WTC11 (cell line): ENCODE data around the gene MID1. TPM values are rescaled to one million over a fixed set of nuclear protein-coding genes. Genes with fewer than 3 reads are reported as not detected.

ENCODE experiments used
- ATAC-seq: fragments of 200-7000 bp; cut with Tn5 transposase; 2 replicates; pipeline ENCODE4 v1.10.0; 2021; ENCODE audit warnings: mild to moderate bottlenecking, moderate library complexity
- CTCF ChIA-PET: fragments of 300-600 bp; sonication (Branson Sonifier 250); formaldehyde crosslinking; loops from one replicate; lab custom pipeline; 2021; ENCODE audit warnings: antibody characterized with exemption; lab: Charles Lee
- POLR2A ChIA-PET: fragments of 350-600 bp; sonication (Branson Sonifier 250); formaldehyde crosslinking; loops from one replicate; lab custom pipeline; 2021; ENCODE audit warnings: antibody characterized with exemption; lab: Charles Lee
- DNase-seq: peaks from one replicate; pipeline ENCODE4 v3.0.0; 2021; ENCODE audit warnings: low spot score
- H3K27ac Mint-ChIP-seq: 2 replicates; pipeline ENCODE4 v1.8.0; 2021; ENCODE audit warnings: mixed read lengths
- H3K27me3 Mint-ChIP-seq: 2 replicates; pipeline ENCODE4 v1.8.0; 2021; ENCODE audit warnings: low read depth, mild to moderate bottlenecking, moderate library complexity, mixed read lengths
- H3K36me3 Mint-ChIP-seq: 2 replicates; pipeline ENCODE4 v1.8.0; 2021; ENCODE audit warnings: mixed read lengths
- H3K4me1 Mint-ChIP-seq: 2 replicates; pipeline ENCODE4 v1.8.0; 2022; ENCODE audit warnings: mixed read lengths
- H3K4me3 Mint-ChIP-seq: 2 replicates; pipeline ENCODE4 v1.8.0; 2021; ENCODE audit warnings: mild to moderate bottlenecking, moderate library complexity, mixed read lengths
- H3K9me3 Mint-ChIP-seq: 2 replicates; pipeline ENCODE4 v1.8.0; 2021; ENCODE audit warnings: mixed read lengths
- AFF4 ChIP-seq: sonication (generic); formaldehyde crosslinking; IDR thresholded peaks from 2 replicates; pipeline ENCODE4 v1.8.1; 2023; ENCODE audit warnings: mild to moderate bottlenecking, missing genetic modification reagents, borderline replicate concordance
- CDX4 ChIP-seq: fragments of 250-450 bp; sonication (Bioruptor Pico); IDR thresholded peaks from 2 replicates; pipeline ENCODE4 v1.9.0; 2021; ENCODE audit warnings: moderate library complexity, mild to moderate bottlenecking, inconsistent platforms, borderline replicate concordance
- CREM ChIP-seq: sonication (generic); formaldehyde crosslinking; IDR thresholded peaks from 2 replicates; pipeline ENCODE4 v1.8.1; 2022; ENCODE audit warnings: mild to moderate bottlenecking, missing genetic modification reagents, moderate library complexity
- E2F4 ChIP-seq: sonication (generic); formaldehyde crosslinking; IDR thresholded peaks from 2 replicates; pipeline ENCODE4 v1.8.1; 2022; ENCODE audit warnings: low read depth, mild to moderate bottlenecking, moderate library complexity, missing genetic modification reagents, borderline replicate concordance
- E2F5 ChIP-seq: sonication (generic); formaldehyde crosslinking; IDR thresholded peaks from 2 replicates; pipeline ENCODE4 v1.8.1; 2022; ENCODE audit warnings: mild to moderate bottlenecking, moderate library complexity, missing genetic modification reagents
- IRF1 ChIP-seq: sonication (generic); formaldehyde crosslinking; IDR thresholded peaks from 2 replicates; pipeline ENCODE4 v1.8.0; 2023; ENCODE audit warnings: missing genetic modification reagents
- MYBL2 ChIP-seq: sonication (generic); formaldehyde crosslinking; IDR thresholded peaks from 2 replicates; pipeline ENCODE4 v1.8.1; 2023; ENCODE audit warnings: mild to moderate bottlenecking, moderate library complexity, missing genetic modification reagents
- SMAD3 ChIP-seq: sonication (generic); formaldehyde crosslinking; IDR thresholded peaks from 2 replicates; pipeline ENCODE4 v1.8.0; 2022; ENCODE audit warnings: missing genetic modification reagents, mild to moderate bottlenecking, borderline replicate concordance
- SP1 ChIP-seq: sonication (generic); formaldehyde crosslinking; conservative IDR thresholded peaks from 2 replicates; pipeline ENCODE4 v1.8.1; 2022; ENCODE audit warnings: missing genetic modification reagents
- ZNF121 ChIP-seq: sonication (generic); formaldehyde crosslinking; IDR thresholded peaks from 2 replicates; pipeline ENCODE4 v1.8.0; 2023; ENCODE audit warnings: missing genetic modification reagents
- ZNF263 ChIP-seq: sonication (generic); formaldehyde crosslinking; IDR thresholded peaks from 2 replicates; pipeline ENCODE4 v1.8.1; 2022; ENCODE audit warnings: low read depth, mild to moderate bottlenecking, moderate library complexity, missing genetic modification reagents
- ZNF423 ChIP-seq: fragments of 250-450 bp; sonication (Bioruptor Pico); IDR thresholded peaks from 2 replicates; pipeline ENCODE4 v2.1.2; 2022; ENCODE audit warnings: mild to moderate bottlenecking, moderate library complexity
- ZNF425 ChIP-seq: fragments of 250-450 bp; sonication (Bioruptor Pico); conservative IDR thresholded peaks from 2 replicates; pipeline ENCODE4 v1.9.0; 2021; ENCODE audit warnings: mild to moderate bottlenecking
- ZNF512 ChIP-seq: sonication (generic); formaldehyde crosslinking; IDR thresholded peaks from 2 replicates; pipeline ENCODE4 v1.8.1; 2022; ENCODE audit warnings: missing genetic modification reagents, borderline replicate concordance
- ZNF532 ChIP-seq: fragments of 250-450 bp; sonication (Bioruptor Pico); IDR thresholded peaks from 2 replicates; pipeline ENCODE4 v1.9.0; 2021; ENCODE audit warnings: mild to moderate bottlenecking, borderline replicate concordance
- ZSCAN18 ChIP-seq: fragments of 250-450 bp; sonication (Bioruptor Pico); IDR thresholded peaks from 2 replicates; pipeline ENCODE4 v2.1.2; 2022; ENCODE audit warnings: mild to moderate bottlenecking, moderate library complexity
- total RNA-seq: library from RNA; stranded (reverse); gene quantifications from 3 replicates; pipeline ENCODE4 v1.2.3, GENCODE V29; 2021

MID1 gene
- total RNA-seq, 1 experiment from 2014 or later, result 52.2 TPM

- TF ChIP-seq ZSCAN18 (CRISPR knock-in tag), result no peak
- no peak for TF ChIP-seq ZNF425 (CRISPR knock-in tag)
- no peak for TF ChIP-seq MYBL2 (CRISPR knock-in tag)
- no peak for TF ChIP-seq ZNF512 (CRISPR knock-in tag)
- no peak for TF ChIP-seq SP1 (CRISPR knock-in tag)
- TF ChIP-seq CDX4 (CRISPR knock-in tag), result no peak
- no peak for TF ChIP-seq IRF1 (CRISPR knock-in tag)
- TF ChIP-seq ZNF423, result no peak
- no peak for TF ChIP-seq AFF4 (CRISPR knock-in tag)
Observed at GRCh38 chrX:10477525-10477924, 142.9 kb downstream of the MID1 start (continued).

GRCh38 chrX:10474913-10475568 is 145.3 kb downstream of the MID1 start:
- no peak overlapping the region for H3K27ac Mint-ChIP-seq
- CTCF ChIA-PET, result no interaction called here
- no peak for TF ChIP-seq E2F5 (CRISPR knock-in tag)
- TF ChIP-seq E2F4, result no peak
- TF ChIP-seq ZNF121 (CRISPR knock-in tag), result no peak
- TF ChIP-seq CREM (CRISPR knock-in tag), result no peak
- no peak for TF ChIP-seq SMAD3 (CRISPR knock-in tag)
- no peak for TF ChIP-seq ZNF532 (CRISPR knock-in tag)
- no peak for TF ChIP-seq CDX4 (CRISPR knock-in tag)
- TF ChIP-seq ZNF263 (CRISPR knock-in tag), result no peak

More at GRCh38 chrX:10474913-10475568, 145.3 kb downstream of the MID1 start:
- Mint-ChIP-seq H3K36me3 (peaks cover 36% of the 10 kb centered on the region), H3K27me3 (no peaks in the 10 kb centered on the region), H3K4me3 (no peak overlapping the region), H3K4me1 (peaks cover 6% of the 10 kb centered on the region; the same call in 1 of the 2 replicates), H3K9me3 (no peaks in the 10 kb centered on the region)
- POLR2A ChIA-PET, result no interaction called here
- ATAC-seq (no peak), DNase-seq (no peak)
